T-cell (primary cell): ENCODE measurements around the gene PITPNC1. TPM values are rescaled to one million over a fixed set of nuclear protein-coding genes. Genes with fewer than 3 reads are reported as not detected.
A peak's percentile ranks its signal among the peaks of the same experiment; 100 is the strongest.

Experiments
- ATAC-seq, 4 experiments: fragments of 200-7000 bp in 3 of 4; fragments of 150-1000 bp in 1 of 4; cut with Tn5 transposase; replicated peaks in 1 of 4; 1 replicate in 3 of 4; 2 replicates in 1 of 4; pipeline ENCODE4 v1.10.0; 2021; ENCODE audit warnings: moderate library complexity in 3 of 4, mild to moderate bottlenecking in 2 of 4, moderate number of reproducible peaks in 1 of 4
- CTCF ChIA-PET, 2 donors: fragments of 300-600 bp; sonication (Branson Sonifier 250); formaldehyde crosslinking; loops; one replicate each; lab custom pipeline; 2022; ENCODE audit warnings: antibody characterized with exemption in 2 of 2; lab: Charles Lee
- POLR2A ChIA-PET, 2 donors: fragments of 300-600 bp; sonication (Branson Sonifier 250); formaldehyde crosslinking; loops; one replicate each; lab custom pipeline; 2022; ENCODE audit warnings: antibody characterized with exemption in 2 of 2; lab: Charles Lee
- DNase-seq, 35 experiments: peaks; one replicate each; pipeline versions ENCODE4 v3.0.0 to v3.0.0-alpha.2; 2013 to 2023
- H3K27ac ChIP-seq: one replicate; pipeline ENCODE4 v1.5.1; 2013; ENCODE audit warnings: low read length
- H3K27me3 ChIP-seq, 2 experiments: replicated peaks in 1 of 2; 1 replicate in 1 of 2; 2 replicates in 1 of 2; pipeline versions ENCODE4 v1.6.1 to v1.7.0; 2013; ENCODE audit warnings: low read length in 1 of 2, mixed read lengths in 1 of 2; ENCODE audit not compliant: control insufficient read depth in 2 of 2, insufficient read depth in 2 of 2; ENCODE audit errors: extremely low read depth in 1 of 2
- H3K36me3 ChIP-seq, 2 donors: 1 replicate in 1 of 2; 2 replicates in 1 of 2; pipeline versions ENCODE4 v1.6.1 to v1.7.0; 2013; ENCODE audit warnings: low read length in 1 of 2; ENCODE audit not compliant: control insufficient read depth in 2 of 2, insufficient read depth in 1 of 2; ENCODE audit errors: extremely low read depth in 1 of 2
- H3K4me1 ChIP-seq, 2 experiments: 1 replicate in 1 of 2; 2 replicates in 1 of 2; pipeline versions ENCODE4 v1.6.1 to v1.7.0; 2013; ENCODE audit warnings: low read length in 2 of 2, mixed read lengths in 1 of 2; ENCODE audit not compliant: insufficient read depth in 2 of 2, control insufficient read depth in 1 of 2; ENCODE audit errors: extremely low read depth in 1 of 2
- H3K4me3 ChIP-seq, 2 donors: 1 replicate in 1 of 2; 2 replicates in 1 of 2; pipeline versions ENCODE4 v1.5.1 to v1.7.0; 2013; ENCODE audit warnings: mild to moderate bottlenecking in 2 of 2, low read length in 1 of 2, moderate library complexity in 1 of 2; ENCODE audit not compliant: control insufficient read depth in 1 of 2; ENCODE audit errors: extremely low read depth in 1 of 2
- H3K9me3 ChIP-seq: 2 replicates; pipeline ENCODE4 v1.7.0; 2013
- H3K27ac Mint-ChIP-seq, 2 donors: one replicate each; pipeline ENCODE4 v1.8.0; 2020 to 2021; ENCODE audit warnings: mild to moderate bottlenecking in 2 of 2, mixed read lengths in 2 of 2
- H3K27me3 Mint-ChIP-seq, 2 donors: one replicate each; pipeline ENCODE4 v1.8.0; 2021 to 2022; ENCODE audit warnings: mixed read lengths in 2 of 2
- H3K36me3 Mint-ChIP-seq: one replicate; pipeline ENCODE4 v1.8.0; 2021; ENCODE audit warnings: mixed read lengths
- H3K4me1 Mint-ChIP-seq, 3 donors: one replicate each; pipeline ENCODE4 v1.8.0; 2020 to 2022; ENCODE audit warnings: mixed read lengths in 3 of 3, mild to moderate bottlenecking in 1 of 3
- H3K4me3 Mint-ChIP-seq, 3 donors: one replicate each; pipeline ENCODE4 v1.8.0; 2020 to 2022; ENCODE audit warnings: mild to moderate bottlenecking in 3 of 3, mixed read lengths in 3 of 3, moderate library complexity in 3 of 3
- H3K9me3 Mint-ChIP-seq, 3 donors: one replicate each; pipeline ENCODE4 v1.8.0; 2020 to 2022; ENCODE audit warnings: mixed read lengths in 3 of 3
- WGBS: methylation state at CpG from one replicate; pipeline ENCODE4 v1.1.5; 2013; ENCODE audit warnings: missing lambda C conversion rate; ENCODE audit not compliant: insufficient coverage; 5-methylcytosine and 5-hydroxymethylcytosine counted together
- total RNA-seq, 35 experiments: library from RNA in 6 of 35; stranded (reverse) in 6 of 35; fragments of 120-200 nt in 1 of 35; gene quantifications; one replicate each; pipeline versions ENCODE4 v1.2.1 to v1.2.4 and lab custom pipeline; 2013 to 2026

PITPNC1 gene
- total RNA-seq, 5 donors from 2014 or later (not counting 1 experiment from before 2014, with no cell fraction given) = 82.6 to 132 (median 111) TPM

- Mint-ChIP-seq H3K4me3 (no peak overlapping the region), H3K27ac (peak overlapping the region; percentile 17 to 72), H3K4me1 (peaks cover 82 to 95% (median 87%) of the 10 kb centered on the region in 3 donors), H3K9me3 (no peaks in the 10 kb centered on the region), H3K27me3 (no peaks in the 10 kb centered on the region), H3K36me3 (peaks cover 27% of the 10 kb centered on the region)
- no peak for DNase-seq
- ChIA-PET CTCF (no interaction called here), POLR2A (no interaction called here)
- ATAC-seq = no peak
- Histone ChIP-seq H3K27ac (no peak overlapping the region), H3K4me1 (peaks cover 3 to 68% of the 10 kb centered on the region in 2 experiments), H3K36me3 (no peaks in the 10 kb centered on the region), H3K27me3 (no peaks in the 10 kb centered on the region), H3K9me3 (no peaks in the 10 kb centered on the region), H3K4me3 (no peak overlapping the region)
- WGBS = 78% methylated on average over 3 of the region's 4 CpGs
These were observed 112.2 kb downstream of the PITPNC1 start for GRCh38 chr17:67489273-67489672.

GRCh38 chr17:67490471-67490870, 113.4 kb downstream of the PITPNC1 start:
- peak overlapping the region in 1 of 3 donors; percentile 30 for H3K4me3 Mint-ChIP-seq

GRCh38 chr17:67491009-67491680, 114.1 kb downstream of the PITPNC1 start:
- Mint-ChIP-seq H3K4me3 (peak overlapping the region; percentile 17 to 45 (median 30)), H3K27me3 (no peaks in the 10 kb centered on the region), H3K9me3 (no peaks in the 10 kb centered on the region), H3K36me3 (peaks cover 32% of the 10 kb centered on the region), H3K27ac (peak overlapping the region; percentile 44 to 81), H3K4me1 (peaks cover 75 to 91% (median 79%) of the 10 kb centered on the region in 3 donors)
- Histone ChIP-seq H3K27ac (no peak overlapping the region), H3K36me3 (no peaks in the 10 kb centered on the region), H3K9me3 (no peaks in the 10 kb centered on the region), H3K4me3 (no peak overlapping the region), H3K4me1 (peaks cover 3 to 58% of the 10 kb centered on the region in 2 experiments), H3K27me3 (no peaks in the 10 kb centered on the region)
- DNase-seq = peak in 1 of 35 experiments; percentile 27
- WGBS = 93% methylated on average over 14 of the region's 18 CpGs
- ChIA-PET CTCF (interaction anchor here (0.5 to 1.1 kb wide), 3 partner anchors 17 to 97 kb away, joined by 3 to 7 read pairs (median 3); no protein-coding TSS in a partner anchor), POLR2A (interaction anchor here in 1 of 2 donors (0.5 kb wide), 1 partner anchor 128 kb away, joined by 4 read pairs; no protein-coding TSS in a partner anchor)
- ATAC-seq = no peak

More at GRCh38 chr17:67490471-67490870, 113.4 kb downstream of the PITPNC1 start:
- Mint-ChIP-seq H3K9me3 (no peaks in the 10 kb centered on the region), H3K27ac (peak overlapping the region in 1 of 2 donors; percentile 81), H3K36me3 (peaks cover 25% of the 10 kb centered on the region), H3K27me3 (no peaks in the 10 kb centered on the region), H3K4me1 (peaks cover 76 to 91% (median 78%) of the 10 kb centered on the region in 3 donors)
- Histone ChIP-seq H3K4me3 (no peak overlapping the region), H3K36me3 (no peaks in the 10 kb centered on the region), H3K27me3 (no peaks in the 10 kb centered on the region), H3K27ac (no peak overlapping the region), H3K9me3 (no peaks in the 10 kb centered on the region), H3K4me1 (peaks cover 3 to 61% of the 10 kb centered on the region in 2 experiments)
- ChIA-PET POLR2A (interaction anchor here (0.5 to 0.6 kb wide), 3 partner anchors 102 to 191 kb away, joined by 3 to 5 read pairs (median 4); no protein-coding TSS in a partner anchor), CTCF (interaction anchor here (0.5 to 0.8 kb wide), 2 partner anchors 16 to 97 kb away, joined by 3 read pairs; no protein-coding TSS in a partner anchor)
- WGBS = no CpG with 5 or more reads among the region's 10 CpGs
- DNase-seq = no peak
- no peak for ATAC-seq

GRCh38 chr17:67491681-67492024, 114.6 kb downstream of the PITPNC1 start:
- H3K9me3 ChIP-seq = no peaks in the 10 kb centered on the region
- Mint-ChIP-seq H3K27ac (peak overlapping the region; percentile 31 to 79), H3K36me3 (peaks cover 35% of the 10 kb centered on the region), H3K9me3 (no peaks in the 10 kb centered on the region), H3K4me3 (peak overlapping the region in 2 of 3 donors; percentile 30 to 45), H3K4me1 (peaks cover 75 to 90% (median 77%) of the 10 kb centered on the region in 3 donors), H3K27me3 (no peaks in the 10 kb centered on the region)
- H3K27me3 ChIP-seq = no peaks in the 10 kb centered on the region
- POLR2A ChIA-PET = no interaction called here
- no peak overlapping the region for H3K4me3 ChIP-seq
- ATAC-seq (no peak), DNase-seq (peak in 1 of 35 experiments; percentile 54)
- H3K27ac ChIP-seq = no peak overlapping the region
- H3K36me3 ChIP-seq = no peaks in the 10 kb centered on the region
- H3K4me1 ChIP-seq = peaks cover 3 to 53% of the 10 kb centered on the region in 2 experiments
- CTCF ChIA-PET = interaction anchor here in 1 of 2 donors (1.1 kb wide), 1 partner anchor 51 kb away, joined by 7 read pairs; no protein-coding TSS in a partner anchor
- WGBS = no CpG with 5 or more reads among the region's 4 CpGs

- Mint-ChIP-seq H3K4me3 (peak overlapping the region in 2 of 3 donors; percentile 0 to 26), H3K36me3 (peaks cover 35% of the 10 kb centered on the region), H3K4me1 (peaks cover 68 to 84% (median 71%) of the 10 kb centered on the region in 3 donors), H3K27ac (peak overlapping the region; percentile 44 to 54), H3K9me3 (no peaks in the 10 kb centered on the region), H3K27me3 (no peaks in the 10 kb centered on the region)
- no CpG with 5 or more reads among the region's 5 CpGs for WGBS
- H3K27me3 ChIP-seq = no peaks in the 10 kb centered on the region
- DNase-seq = peak in 2 of 35 experiments; percentile 19 to 36
- peak in 1 of 4 experiments; percentile 16 for ATAC-seq
- peaks cover 3 to 46% of the 10 kb centered on the region in 2 experiments for H3K4me1 ChIP-seq
- H3K36me3 ChIP-seq = no peaks in the 10 kb centered on the region
- H3K27ac ChIP-seq = no peak overlapping the region
- ChIA-PET POLR2A (no interaction called here), CTCF (no interaction called here)
- H3K4me3 ChIP-seq = no peak overlapping the region
- H3K9me3 ChIP-seq = no peaks in the 10 kb centered on the region
These were observed 115.2 kb downstream of the PITPNC1 start for GRCh38 chr17:67492251-67492740.

- ChIA-PET CTCF (interaction anchor here in 1 of 2 donors (1.0 kb wide), 1 partner anchor 114 kb away, joined by 3 read pairs; no protein-coding TSS in a partner anchor), POLR2A (no interaction called here)
- DNase-seq (no peak), ATAC-seq (no peak)
- H3K4me1 Mint-ChIP-seq = peaks cover 62 to 77% (median 64%) of the 10 kb centered on the region in 3 donors
- no peaks in the 10 kb centered on the region for H3K27me3 Mint-ChIP-seq
- Histone ChIP-seq H3K27me3 (no peaks in the 10 kb centered on the region), H3K27ac (no peak overlapping the region), H3K4me3 (no peak overlapping the region), H3K36me3 (no peaks in the 10 kb centered on the region), H3K4me1 (peaks cover 3 to 40% of the 10 kb centered on the region in 2 experiments), H3K9me3 (no peaks in the 10 kb centered on the region)
- 100% methylated on average over 2 of the region's 13 CpGs for WGBS
- no peak overlapping the region for H3K4me3 Mint-ChIP-seq
- no peaks in the 10 kb centered on the region for H3K9me3 Mint-ChIP-seq
- peaks cover 29% of the 10 kb centered on the region for H3K36me3 Mint-ChIP-seq
- peak overlapping the region; percentile 44 to 79 for H3K27ac Mint-ChIP-seq
These were observed 115.9 kb downstream of the PITPNC1 start for GRCh38 chr17:67492824-67493517.
